GM18517 (cell line): Measurements from ENCODE around the gene SLC38A5.

Experiments used
- ATAC-seq: cut with Tn5 transposase; IDR thresholded peaks from one replicate; pipeline ENCODE4 v1.9.1; 2021; ENCODE audit warnings: mild to moderate bottlenecking, moderate library complexity; ENCODE audit not compliant: unreplicated experiment

The SLC38A5 gene

DNA sequence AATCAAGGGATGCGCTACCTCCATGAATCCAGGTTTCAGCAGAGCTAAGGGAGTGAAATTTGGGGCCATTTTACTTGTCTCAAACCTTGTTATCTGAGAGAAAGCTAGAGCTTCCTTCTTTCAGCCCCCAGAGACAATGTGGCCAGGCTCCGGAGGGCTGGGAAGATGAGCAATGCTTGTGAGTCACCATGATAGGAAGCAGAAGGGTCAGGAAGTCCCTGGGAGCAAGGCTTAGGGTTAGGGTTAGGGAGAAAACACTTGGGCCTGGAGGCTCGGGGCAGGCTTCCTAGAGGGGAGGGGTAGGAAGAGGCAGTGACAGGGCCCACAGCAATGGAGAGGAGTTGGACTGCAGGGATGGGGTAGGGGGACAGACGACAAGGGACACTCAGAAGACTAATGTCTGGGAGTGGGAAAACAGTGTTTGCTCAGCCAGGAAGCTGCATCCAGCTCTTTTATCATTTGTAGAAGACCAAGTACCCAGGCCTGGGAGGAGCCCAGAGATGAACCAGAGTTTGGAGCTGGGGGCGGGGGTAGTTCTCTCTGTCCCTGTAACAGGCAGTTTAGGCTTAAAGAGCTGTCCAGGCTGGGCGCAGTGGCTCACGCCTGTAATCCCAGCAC, 22.3 kb upstream of the SLC38A5 start:
- ATAC-seq = no peak

DNA sequence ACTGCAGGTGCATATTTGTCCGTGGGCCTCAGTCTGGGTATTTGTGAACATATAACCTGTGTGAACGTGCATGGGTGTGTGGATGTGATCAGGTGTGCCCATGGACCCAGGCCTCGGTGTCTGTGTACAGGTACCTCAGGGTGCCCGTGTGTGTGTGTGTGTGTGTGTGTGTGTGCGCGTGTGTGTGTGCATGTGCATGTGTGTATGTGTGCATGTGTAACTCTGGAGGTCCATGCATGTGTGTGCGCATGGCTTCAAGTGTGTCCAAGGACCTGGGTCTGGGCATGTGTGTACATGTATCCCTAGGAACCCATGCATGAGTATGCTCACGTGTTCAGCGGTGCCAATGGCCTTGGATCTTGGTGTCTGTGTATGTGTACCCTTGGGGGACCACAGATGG, 21.7 kb upstream of the SLC38A5 start:
- ATAC-seq = no peak

DNA sequence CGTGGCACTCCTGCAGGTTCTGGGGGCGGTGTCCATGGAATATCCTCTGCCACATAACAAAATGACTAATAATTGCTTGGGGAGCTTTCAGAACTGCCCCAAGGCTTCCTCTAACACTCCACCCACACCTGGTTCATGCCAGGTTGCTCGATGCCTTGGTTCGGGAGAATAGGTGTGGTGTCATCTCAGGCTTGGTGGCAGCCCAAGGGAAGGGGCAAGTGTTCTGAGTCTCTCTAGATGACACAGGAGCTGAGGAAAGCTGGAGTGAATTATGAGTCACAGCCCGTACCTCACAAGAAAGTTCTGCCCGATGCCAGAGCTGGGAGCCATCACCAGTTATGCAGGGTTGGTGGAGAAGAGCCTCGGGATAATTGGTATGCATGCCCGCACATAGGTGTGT, 20.6 kb upstream of the SLC38A5 start:
- no peak for ATAC-seq

DNA sequence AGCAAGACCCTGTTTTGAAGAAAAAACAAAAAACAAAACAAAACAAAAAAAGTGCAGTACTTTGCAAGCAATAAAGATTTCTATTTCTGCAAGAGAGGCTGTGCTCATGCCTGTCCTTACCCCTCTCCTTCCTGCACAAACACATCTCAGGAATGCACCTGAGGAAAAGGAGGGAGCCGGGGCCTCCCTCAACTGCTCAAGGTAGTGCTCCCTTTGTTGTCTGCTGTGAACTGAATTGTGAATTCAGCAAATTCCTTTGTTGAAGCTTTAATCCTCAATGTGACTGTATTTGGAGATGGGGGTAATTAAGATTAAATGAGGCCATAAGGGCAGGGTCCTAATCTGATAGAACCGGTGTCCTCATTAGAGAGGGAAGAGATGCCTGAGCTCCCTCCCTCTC, 19.8 kb upstream of the SLC38A5 start:
- no peak for ATAC-seq

DNA sequence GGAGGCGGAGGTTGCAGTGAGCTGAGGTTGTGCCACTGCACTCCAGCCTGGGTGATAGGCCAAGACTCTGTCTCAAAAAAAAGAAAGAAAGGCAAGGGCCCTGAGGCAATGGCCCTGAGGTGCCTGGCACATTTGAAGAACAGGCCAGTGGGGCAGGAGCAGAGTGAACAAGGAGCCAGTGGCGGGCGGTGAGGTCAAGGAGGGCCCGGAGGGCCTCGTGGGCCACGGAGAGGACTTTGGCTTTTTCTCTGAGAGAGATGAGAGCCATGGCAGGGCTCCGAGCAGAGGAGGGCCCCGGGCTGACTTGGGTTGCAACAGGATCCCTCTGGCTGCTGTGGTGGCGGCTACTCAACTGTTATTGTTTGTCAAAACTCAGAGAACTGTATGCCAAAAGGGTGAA, 19.2 kb upstream of the SLC38A5 start:
- ATAC-seq = no peak

DNA sequence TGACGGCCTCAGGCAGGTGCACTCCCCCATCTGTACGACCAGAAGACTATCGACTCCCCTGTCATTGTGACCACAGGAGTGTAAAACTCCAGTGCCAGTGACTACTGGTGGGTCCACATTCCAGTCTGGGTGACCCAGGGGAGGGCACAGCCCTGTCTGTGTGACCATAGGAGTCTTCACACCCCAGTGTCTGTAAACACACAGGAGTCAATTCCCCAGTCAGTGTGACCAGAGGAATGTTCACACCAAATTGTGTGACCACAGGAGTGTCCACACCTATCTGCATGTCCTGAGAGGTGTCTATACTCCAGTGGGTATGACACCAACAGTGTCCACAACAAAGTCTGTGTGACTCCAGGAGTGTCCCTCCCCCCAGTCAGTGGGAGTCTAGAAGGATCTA, 18.0 kb upstream of the SLC38A5 start:
- ATAC-seq = no peak

DNA sequence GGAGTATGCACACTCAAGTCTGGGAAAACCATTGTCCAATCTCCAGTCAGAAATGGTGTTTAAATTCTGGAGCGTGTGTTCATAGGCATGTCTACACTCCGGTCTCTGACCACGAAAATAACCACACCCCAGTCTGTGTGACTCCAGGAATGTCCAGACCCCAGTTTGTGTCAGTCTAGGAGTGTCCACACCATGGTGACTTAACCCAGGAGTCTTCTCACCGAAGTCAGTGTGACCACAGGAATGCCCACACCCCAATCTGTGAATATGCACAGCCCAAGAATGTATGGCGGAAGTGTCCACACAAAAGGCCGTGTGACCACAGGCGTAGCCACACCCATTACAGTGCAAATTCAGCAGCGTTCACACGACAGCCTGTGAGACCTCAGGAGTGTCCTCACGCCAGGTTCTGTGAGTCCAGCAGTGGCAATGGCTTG, 17.3 kb upstream of the SLC38A5 start:
- ATAC-seq = no peak

DNA sequence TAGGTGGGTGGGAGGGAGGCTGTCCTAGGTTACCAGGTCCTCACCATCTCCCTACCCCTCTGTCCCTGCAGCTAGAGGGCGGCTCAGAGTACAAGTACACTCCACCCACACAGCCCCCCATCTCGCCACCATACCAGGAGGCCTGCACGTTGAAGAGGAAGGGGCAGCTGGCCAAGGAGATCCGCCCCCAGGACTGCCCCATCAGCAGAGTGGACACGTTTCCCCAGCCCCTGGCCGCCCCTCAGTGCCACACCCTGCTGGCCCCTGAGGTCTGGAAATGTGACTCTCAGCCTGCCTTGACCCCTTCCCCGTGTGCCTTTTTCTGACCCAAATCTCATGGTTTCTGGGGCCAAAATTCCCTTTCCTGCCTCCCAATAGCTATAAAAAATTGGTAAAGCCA, 12.5 kb upstream of the SLC38A5 start:
- no peak for ATAC-seq

DNA sequence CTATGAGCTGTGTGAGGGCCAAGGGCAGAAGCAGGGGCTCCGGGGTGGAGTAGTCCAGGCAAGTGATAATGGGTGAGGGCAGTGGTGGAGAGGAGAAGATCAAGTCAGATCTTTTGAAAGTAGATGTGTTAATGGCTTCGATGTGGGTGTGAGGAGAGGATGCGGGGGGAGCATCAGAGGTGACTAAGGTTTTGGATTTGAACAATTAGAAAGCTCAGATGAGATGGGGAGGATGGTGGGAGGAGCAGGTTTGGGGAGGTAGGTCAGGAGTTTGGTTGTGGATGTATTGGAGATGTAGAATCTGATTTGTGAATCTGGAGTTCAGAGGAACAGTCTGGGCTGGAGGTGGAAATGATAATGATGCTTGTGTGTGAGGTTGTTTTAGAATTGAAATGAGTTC, 10.5 kb upstream of the SLC38A5 start:
- no peak for ATAC-seq

DNA sequence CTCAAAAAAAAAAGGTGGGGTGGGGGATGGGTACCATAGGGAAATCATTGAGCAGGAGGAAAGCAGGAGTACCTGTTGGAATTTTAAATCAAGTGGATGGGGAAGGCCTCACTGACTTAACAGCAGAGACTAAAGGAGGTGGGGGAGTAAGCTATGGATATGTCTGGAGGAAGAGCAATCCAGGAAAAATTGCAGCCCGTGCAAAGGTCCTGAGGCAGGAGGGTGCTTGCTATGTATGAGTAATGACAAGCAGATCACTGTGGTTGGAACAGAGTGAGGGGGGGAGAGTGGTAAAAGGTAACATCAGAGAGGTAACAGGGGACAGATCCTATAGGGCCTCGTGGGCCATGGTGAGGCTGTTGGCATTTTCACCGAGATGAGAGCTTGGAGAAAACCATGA, 10.1 kb upstream of the SLC38A5 start:
- ATAC-seq = no peak

DNA sequence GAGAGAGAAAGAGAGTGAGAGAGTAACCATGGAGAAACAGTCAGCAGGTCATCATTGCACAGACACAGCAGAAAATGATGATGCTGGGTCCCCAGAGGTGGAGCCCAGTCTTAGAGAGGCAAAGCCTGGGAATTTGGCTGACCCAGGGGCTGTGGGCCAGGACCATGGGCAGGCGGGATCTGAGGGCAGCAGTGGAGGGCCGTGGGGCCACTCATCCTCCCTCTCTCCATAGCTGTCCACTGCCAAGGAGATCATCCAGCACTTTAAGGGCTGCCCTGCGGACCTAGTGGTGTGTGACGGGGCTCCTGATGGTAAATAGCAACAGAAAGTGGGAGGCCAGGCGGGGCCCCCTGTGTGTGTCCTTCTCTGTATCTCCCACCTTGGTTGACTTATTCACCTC, 8.7 kb upstream of the SLC38A5 start:
- no peak for ATAC-seq

DNA sequence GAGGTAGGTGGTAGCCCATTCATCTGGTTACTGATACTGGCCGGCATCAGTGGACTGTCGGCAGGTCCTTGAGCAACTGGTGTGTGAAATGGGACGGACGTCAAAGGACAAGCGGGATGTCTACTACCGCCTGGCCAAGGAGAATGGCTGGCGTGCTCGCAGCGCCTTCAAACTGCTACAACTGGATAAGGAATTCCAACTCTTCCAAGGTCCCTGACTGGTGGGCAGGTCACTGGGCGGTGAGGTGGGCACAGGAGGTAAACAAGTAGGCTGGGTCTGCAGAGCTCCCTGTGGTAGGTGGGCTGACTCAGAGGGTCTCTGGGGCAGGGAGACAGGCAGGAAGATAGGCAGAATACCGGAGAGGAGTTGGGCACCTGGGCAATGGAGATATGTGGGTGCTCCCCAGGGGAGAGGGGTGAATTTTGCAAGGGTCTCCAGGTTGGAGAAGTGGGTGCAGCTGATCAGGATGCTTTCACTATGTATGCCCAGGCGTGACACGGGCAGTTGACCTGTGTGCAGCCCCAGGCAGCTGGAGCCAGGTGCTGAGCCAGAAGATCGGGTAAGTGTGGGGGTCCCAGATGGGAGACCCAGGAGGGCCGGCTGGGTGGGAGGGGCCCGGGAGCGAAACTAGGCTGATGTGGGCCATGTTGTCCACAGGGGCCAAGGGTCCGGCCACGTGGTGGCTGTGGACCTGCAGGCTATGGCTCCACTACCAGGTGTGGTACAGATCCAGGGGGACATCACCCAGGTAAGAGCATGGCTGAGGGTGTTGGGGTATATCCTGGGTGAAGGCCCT, 8.1 kb upstream of the SLC38A5 start:
- no peak for ATAC-seq

DNA sequence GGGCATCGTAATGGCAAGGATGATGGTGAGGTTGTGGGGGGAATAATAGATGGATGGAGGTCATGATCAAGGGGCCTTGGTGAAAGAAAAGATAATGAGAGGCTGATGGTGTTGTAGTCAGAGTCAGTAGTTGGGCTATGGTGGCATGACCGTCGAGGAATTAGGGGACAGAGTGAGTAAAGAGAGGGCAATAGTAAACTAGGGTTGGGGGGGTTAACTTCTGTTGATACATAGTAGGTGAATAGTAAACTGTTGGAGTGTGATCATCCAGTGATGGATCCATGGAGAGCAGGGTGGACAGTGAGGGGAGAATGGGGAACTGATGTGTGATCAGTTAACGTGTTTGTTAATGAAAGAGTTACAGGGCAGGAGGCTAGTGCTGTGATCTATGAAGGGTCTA, 6.9 kb upstream of the SLC38A5 start:
- no peak for ATAC-seq

DNA sequence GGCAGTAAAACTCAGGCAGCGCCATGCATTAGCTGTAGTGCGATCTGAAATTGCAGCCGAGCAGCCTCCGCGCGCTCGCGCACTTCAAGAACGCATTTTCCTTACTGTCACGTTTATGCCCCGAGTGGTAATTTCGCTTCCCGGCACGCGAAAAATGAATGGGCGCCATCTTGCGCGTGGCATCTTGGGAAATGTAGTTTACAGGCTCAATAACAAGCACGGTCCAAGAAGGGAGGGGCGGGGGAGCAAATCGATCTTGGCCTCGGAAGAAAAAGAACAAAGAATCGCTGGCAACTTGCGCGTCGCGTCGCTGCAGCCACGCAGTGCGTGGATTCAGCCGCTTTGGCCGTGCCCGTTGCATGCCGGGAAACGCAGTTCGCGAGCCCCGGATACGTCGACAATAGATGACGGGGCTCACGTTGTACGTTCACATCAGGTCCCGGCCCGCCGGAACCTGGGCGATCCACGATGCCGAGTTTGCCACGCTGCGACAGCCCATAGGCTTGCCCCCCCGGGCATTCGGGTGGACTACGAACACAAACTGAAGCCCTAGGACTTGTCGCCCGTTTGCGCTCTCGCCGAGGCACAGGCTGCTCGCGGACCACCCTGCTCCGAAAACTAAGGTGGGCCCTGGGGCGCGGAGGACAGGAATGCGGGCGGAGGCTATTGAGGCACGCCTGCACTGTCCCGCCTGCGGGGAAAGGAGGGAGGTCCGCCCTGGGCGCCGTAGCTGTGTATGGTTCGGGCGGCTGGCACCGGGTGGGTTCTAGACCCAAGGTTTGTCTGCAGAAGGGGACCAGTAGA, 5.9 kb upstream of the SLC38A5 start, which contains the start of gene FTSJ1:
TSS of gene FTSJ1 (plus strand) at position 426 of the 804 bp plus-strand sequence. CDS start 1,849 bp downstream, outside the sequence.
- peak; percentile 92 for ATAC-seq

DNA sequence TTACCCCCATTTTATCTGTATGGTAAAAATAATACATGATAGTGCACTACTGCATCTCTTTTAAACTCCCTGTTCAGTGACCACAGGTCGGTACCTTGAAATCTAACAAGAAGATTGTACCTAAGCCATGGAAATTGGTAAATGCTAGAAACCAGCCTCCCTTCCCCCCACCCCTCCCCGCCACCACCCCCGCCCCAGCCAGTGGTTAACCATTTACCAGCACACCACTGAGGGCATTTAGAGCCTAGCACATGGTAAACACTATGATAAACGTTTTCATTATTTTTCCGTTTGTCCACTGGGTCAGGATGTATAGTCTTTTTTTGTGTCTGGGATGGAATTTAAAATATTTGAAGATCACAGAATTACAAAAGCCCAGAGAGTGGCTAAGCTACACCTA, 5.2 kb upstream of the SLC38A5 start:
- no peak for ATAC-seq

DNA sequence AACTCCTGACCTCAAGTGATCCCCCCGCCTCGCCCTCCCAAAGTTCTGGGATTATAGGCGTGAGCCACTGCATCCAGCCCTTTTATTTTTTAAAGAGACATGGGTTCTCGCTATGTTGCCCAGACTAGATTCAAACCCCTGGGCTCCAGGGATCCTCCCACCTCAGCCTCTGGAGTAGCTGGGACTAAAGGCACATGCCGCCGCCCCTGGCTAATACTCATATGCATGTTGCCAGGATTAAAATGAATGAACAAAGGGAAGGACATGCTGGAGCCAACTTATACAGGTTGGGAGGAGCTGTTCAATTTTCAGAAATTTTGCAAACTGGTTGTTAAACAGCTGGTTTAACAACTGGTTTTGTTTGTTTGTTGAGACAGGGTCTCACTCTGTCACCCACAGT, 4.5 kb upstream of the SLC38A5 start:
- no peak for ATAC-seq

DNA sequence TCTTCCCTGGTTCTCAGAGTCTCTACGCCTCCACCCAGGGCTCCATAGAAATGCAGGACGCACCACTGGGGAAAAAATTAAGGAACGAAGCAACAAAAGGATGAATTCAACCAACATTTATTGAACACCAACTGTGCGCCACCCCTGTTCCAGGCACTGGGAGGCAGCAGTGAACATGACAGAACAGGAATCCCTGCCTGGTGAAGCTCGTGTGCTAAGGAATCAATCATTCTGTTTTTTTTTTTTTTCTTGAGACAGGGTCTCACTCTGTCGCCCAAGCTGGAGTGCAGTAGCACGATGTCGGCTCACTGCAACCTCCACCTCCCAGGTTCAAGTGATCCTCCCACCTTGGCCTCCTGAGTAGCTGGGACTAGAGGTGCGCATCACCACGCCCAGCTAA, 4.1 kb upstream of the SLC38A5 start:
- ATAC-seq = no peak

DNA sequence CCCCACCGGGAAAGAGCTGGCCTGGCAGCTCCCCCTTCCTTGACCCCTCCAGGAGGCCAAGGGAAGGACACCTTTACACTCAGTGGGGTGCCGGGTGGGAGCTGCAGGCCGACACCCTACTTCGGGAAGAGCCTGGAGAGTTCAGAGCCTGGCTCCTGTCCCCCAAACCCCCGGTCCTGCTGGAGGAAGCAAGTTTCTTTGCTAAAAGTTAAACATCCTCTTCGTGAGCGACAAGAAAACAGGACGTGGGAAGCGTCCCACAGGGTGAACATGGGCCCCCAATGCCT, 3.6 kb upstream of the SLC38A5 start:
- ATAC-seq = no peak

DNA sequence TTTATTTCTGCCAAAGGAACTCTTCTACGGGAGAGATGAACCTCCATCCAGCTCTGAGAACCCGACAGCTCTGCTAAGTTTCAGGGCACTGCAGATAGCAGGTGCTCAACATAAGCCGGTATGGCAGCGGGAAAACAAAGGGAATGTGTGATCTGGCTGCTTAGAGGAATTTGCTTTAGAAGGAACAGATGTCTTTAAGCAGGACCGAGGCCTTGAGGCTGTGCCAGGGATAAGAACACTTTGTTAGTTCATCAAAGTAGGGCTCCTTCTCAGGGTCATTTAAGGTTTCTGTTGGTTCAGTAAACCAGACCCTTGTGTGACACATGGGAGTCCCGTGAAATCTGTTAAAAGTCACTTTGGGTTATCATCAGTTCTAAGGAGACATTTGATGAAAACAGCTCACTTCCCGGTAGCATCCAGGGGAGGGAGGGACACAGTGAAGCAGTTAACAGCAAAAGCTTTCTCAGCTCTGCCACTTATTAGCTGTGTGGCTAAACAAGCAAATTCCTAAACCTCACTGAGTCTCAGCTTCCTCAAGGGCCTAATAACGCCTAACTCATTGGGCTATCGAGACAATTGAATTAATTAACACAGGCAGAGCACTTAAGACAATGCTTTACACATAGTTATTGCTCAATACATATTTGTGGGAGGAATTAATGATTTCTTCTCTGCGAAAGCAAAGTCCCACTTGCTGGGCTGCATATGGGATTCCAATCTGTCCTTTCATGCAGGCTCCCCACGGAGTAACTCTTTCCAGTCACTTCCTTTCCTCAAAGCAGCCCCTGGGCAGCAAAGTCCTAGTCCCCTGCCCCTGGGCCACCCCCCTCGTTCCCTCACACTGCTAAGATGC, 3.0 kb upstream of the SLC38A5 start:
- ATAC-seq = no peak

DNA sequence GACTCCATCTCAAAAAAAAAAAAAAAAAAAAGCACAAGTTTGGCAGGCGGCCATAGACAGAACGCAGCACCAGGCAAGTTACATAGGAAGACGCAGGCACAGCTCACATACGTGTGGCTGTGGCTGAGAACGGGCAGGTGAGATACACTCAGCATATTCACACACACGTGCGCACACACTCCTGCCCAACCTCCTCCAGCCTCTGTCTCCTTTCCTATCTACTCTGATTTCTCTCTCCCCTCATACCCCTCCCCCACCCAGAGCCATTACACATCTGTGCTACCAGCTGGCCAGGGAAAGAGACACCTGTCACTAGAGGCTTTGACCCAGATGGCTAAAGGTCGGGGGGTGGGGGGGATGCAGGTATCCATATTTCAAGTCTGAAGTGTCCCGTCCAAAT, 2.2 kb upstream of the SLC38A5 start:
- ATAC-seq = no peak

DNA sequence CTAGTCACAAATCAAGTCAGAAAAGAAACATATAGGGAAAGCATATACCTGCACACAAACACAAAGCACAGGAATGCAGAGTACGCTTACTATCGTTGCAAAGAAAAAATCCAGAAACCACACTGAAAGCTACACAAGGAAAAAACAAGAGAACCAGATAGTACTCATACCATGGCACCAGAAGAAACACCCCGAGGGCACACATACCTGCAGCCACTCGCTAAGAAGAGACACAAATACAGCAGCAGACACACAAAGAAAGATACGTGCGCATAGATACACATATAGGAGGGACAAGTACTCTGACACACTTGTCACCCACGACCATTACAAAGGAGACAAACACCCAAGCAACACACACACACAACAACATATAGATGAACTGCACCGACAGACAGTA, 1.4 kb upstream of the SLC38A5 start:
- ATAC-seq = no peak
